GM15510 (cell line): Measurements from ENCODE around the gene COBL.

Source experiments
- POLR2A ChIP-seq: IDR thresholded peaks from 3 replicates; pipeline ENCODE4 v1.6.1; 2011; ENCODE audit warnings: borderline replicate concordance; ENCODE audit not compliant: insufficient read length; ENCODE audit errors: extremely low read depth

The COBL gene

DNA sequence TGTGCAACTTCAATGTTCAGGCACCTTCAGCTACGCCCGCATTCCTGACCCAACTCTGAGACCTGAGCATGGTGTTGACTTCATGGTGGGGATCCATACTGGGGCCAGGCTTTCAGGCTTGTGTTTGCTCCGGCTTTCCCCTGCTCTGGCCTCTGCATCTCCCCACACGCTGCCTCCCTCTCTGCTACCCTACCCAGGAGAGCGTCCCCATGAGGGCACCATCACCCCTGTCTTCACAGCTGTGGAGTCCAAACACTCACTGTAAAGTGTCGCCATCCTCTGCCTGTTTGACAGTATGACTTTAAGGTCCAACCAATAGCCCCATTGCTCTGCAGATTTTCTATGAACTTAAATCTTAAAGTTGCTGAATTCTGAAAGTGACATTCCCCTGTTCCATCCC, 334.9 kb downstream of the COBL start:
- TF ChIP-seq POLR2A: no peak

DNA sequence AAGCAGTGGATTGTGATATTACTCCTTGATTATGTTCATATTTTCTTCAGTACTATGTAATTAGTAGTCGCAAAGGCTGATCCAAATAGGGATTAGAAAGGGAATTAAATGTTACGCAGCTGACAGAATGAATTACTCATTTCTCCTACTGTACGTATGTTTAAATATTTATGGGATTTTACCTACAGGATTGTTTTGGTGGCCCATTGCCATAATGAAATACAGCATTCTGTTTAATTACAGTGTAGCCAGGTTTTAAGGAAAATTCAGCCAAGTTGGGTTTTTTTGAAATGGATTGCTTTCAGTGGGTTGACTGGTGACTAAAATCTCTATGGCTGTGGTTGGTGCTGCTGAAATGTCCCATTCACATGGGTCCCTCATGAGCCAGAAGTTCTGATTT, 336.2 kb downstream of the COBL start:
- no peak for TF ChIP-seq POLR2A

- no peak for TF ChIP-seq POLR2A
Observed at GRCh38 chr7:50978633-50979215, 337.9 kb downstream of the COBL start.

GRCh38 chr7:50977421-50977820, 339.2 kb downstream of the COBL start:
- TF ChIP-seq POLR2A: no peak

GRCh38 chr7:50976064-50976463, 340.5 kb downstream of the COBL start:
- TF ChIP-seq POLR2A: no peak

- no peak for TF ChIP-seq POLR2A
Observed at GRCh38 chr7:50974240-50974639, 342.4 kb downstream of the COBL start.

GRCh38 chr7:50973814-50974213, 342.8 kb downstream of the COBL start:
- TF ChIP-seq POLR2A: no peak

DNA sequence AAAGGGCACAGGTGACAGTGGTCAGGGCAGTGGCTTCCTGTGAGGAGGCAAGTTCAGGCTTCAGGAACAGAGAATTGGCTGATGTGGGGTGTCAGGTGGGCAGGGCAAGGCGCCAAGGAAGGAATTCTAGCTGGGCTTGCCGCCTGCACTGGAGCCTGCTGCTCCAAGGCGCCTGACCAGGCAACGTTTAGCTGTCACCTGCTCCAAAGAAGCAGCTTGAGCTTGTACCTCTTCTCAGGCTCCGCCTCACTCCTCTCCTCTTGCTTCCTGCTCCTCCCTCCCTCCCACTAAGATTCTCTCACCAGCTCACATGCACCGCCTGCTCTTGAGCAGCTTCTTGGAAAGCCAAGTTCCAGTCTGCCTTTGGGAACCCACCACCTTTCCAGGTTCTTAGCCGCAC, 346.5 kb downstream of the COBL start:
- TF ChIP-seq POLR2A: no peak
